ENCODE measurements around the gene TSPOAP1. TPM values are rescaled to one million over a fixed set of nuclear protein-coding genes. Genes with fewer than 3 reads are reported as not detected.
"Not testable (repeated sequence)": the region's sequence is repeated elsewhere in the genome, so short reads cannot be mapped to it uniquely, and the experiment has no call there.

TSPOAP1 gene
- total RNA-seq, 1 donor from 2014 or later = 1.3 TPM

- no peak for DNase-seq (ENCODE audit: low spot score)
Observed at GRCh38 chr17:58362368-58363014, 33.9 kb upstream of the TSPOAP1 start.

DNA sequence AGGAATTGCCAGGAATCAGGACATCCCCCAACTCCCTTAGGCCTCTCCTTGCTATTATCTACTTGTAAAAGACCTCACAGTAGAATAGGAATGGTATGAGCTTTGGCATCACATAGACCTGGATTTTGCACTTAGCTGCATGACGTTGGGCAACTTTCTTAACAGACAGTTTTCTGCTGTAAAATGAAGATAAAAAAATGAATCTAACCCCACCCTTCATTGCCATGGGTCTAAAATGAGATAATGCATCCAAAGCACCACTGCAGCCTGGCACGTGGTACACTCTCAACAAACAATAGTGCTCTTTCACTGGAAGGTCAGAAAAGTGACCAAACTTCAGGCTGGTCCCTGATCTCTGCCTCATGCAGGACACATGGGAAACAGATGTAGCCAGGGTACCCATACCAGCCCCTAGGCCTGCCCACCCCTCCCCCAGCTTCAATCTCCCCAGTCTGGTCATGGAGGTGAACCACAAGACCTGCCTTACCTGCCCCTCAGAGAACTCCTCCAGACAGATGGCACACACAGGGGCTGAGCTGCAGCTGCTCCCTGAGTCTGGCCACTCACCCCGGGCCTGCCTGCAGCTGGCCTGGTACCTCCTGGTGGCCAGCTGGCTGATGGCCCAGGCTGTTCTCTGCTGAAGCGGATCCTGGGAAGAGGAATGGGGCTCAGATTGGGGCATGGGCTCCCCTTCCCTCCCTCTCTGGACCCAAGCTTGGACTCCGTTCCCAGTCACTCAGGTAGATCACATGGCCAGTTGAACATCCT is 31.9 kb upstream of the TSPOAP1 start:
- DNase-seq (ENCODE audit: low spot score) = no peak

DNA sequence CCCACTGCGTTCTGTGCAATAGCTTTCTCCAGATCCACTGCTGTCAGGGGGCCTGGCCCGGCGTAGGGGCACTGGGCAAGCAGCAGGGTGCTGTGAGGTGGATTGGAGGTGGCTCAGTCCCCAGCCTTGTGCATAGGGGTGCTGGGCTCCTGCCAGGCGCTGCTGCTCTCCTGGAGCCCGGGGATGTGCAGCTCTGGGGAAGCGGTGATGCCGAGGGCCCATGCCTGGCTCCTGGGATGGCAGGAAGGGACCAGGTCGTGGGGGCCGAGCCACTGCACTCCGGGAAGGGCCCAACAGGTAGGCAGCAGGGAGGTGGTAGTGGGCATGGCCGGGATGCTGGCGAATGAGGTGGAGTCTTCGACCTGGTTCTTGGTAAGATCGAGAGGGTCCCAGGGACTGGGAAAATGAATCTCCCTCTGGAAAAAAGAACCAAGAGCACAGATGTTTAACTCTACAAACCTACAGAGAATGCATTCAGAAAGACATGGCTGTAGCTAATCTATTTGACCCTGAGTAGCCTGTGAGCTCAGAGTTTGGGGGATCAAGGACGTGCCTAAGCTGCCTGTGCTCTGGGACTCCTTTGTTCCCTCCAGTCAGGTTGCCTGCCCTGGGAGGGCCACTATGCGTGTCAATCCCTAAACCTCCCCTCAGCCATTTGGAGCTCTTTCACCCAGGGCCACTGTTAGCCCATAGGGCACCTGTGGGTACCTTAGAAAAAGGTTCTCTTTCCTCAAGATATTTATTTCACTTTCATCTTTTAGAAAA is 30.0 kb upstream of the TSPOAP1 start:
- no peak for DNase-seq (ENCODE audit: low spot score)

GRCh38 chr17:58357312-58358297 is 29.0 kb upstream of the TSPOAP1 start:
- DNase-seq (ENCODE audit: low spot score) = no peak

- no peak for DNase-seq (ENCODE audit: low spot score)
Observed at GRCh38 chr17:58356231-58356630, 27.6 kb upstream of the TSPOAP1 start.

DNA sequence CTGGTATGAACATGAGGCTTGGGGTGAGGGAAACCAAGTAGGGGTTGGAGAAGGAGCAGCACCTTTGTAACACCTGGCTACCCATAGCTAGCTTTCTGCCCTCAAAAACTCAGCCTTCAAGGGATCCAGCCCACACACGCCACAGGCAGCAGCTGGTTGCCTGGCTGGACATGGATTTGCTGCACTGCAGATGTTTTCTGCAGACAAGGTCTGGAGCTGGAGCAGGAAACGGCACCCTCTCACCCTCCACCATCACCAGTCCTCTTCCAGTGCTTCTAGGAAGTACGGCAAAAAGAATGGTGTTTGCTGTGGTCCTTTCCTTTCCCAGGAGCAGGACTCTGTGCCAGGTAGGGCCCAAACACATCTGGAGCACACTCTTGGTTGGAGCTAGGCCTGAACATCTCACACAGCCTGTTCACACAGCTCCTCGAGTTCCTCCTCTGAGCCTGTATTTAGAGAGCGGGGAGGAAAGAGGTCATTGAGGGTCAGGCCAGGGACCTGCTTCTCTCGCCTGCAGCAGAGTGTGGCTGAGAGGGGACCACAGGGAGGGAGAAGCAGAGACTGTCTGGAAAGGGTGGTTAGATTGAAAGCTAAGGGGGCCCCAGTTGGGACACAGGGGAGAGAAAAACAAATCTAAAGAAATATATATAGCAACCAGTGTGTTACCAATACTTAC is 26.1 kb upstream of the TSPOAP1 start:
- no peak for DNase-seq (ENCODE audit: low spot score)

DNA sequence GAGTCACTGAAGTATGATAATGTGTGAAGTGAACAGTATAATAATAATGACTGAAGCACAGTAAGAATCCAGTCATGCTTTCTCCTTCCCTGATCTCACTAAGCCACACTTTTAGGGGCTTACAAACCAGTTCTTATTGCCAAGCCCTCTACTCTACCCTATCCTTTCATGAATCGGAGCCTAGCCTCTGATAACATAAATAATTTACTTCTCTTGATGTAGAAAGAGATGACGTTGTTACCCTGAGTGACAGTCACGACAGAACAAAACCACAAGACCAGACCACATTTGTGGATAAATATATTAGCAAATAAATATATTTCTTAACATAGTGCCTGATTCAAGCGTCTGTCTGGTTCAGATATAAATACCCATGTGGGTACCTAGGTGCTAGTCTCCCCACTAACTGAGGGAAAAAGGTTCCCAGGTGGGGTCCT is 24.8 kb upstream of the TSPOAP1 start:
- no peak for DNase-seq (ENCODE audit: low spot score)

DNA sequence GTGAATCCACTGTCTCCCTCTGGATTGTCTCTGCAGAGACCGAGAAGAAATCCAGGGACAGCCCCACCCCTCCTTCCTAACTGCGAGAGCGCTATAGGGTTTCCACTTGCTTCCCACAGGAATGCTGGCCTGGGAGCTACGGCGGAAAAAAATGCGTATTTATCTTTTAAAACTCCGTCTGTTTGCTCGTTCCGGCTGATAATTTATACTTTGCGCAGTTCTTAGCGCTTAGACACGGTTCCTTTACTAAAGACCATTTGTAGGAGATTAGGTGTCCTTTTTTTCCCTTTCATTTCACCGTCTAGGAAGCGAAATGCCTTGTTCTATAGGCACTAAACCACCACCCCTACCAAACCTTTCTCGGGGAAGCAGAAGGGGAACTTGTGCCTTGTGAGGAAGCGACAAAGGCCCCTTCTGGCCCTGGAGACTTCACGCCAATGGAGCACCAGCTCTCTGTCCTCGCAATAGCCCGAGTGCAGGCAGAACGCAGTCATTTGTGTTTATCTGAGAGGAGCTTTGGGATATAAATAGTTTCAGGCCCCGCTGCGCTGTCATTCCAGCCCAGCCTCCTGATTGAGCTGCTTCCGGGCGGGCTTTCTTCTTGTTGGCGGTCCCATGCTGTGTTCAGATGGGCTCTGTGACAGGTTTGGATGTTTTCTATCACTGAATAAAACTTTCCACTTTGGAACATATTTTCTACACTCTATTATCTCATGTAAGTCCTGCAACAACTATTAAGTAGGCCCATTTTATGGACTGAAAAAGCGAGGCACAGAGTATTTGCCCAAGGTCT is 24.2 kb upstream of the TSPOAP1 start:
- DNase-seq (ENCODE audit: low spot score) = no peak

DNA sequence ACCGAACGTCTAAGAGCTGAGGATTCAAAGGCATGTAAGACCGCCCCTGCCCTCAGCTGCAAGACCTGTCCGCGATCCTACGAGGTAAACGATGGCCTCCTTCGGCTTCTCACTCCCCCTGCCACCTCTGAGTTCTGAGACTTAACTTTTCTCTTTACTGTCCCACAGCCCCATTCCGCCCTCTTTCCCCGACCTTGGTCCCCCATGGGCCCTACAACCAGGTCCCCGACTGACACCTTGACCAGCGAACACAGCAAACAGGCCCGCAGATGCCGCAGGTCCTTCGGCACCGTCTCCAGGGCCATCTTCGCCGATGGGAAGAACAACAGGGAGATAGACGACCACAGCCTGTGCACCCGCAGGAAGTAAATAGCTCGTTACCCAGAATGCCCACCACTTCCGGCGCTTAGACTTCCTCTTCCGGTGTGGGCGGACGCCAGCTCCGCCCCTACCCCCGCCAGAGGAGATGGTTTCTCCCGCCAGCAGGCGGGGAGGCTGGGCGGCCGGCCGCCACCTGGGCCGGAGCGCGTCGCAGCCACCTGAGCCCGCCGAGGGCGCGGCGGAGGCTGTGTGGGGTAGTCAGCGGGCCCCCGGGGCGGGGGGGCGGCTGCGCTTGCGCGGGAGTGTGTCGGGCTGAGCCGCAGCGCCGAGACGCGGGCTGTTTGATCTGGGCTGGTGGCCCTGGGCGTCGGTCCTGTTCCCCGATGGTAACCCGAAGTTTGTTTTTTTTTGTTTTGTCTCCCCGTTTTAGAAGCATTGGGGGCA is 23.4 kb upstream of the TSPOAP1 start, which contains the start of gene SUPT4H1:
Gene SUPT4H1, minus strand, starts transcription at position 371 of the 765 bp plus-strand sequence. Its CDS starts 66 bp downstream, at position 305.
- DNase-seq (ENCODE audit: low spot score) = peak; percentile 97

GRCh38 chr17:58351182-58351581 is 22.6 kb upstream of the TSPOAP1 start:
- DNase-seq (ENCODE audit: low spot score) = no peak

- DNase-seq (ENCODE audit: low spot score) = no peak
Observed at GRCh38 chr17:58348038-58348437, 19.4 kb upstream of the TSPOAP1 start.

- DNase-seq (ENCODE audit: low spot score) = no peak
Observed at GRCh38 chr17:58345500-58345899, 16.9 kb upstream of the TSPOAP1 start.

- no peak for DNase-seq (ENCODE audit: low spot score)
Observed at GRCh38 chr17:58344791-58345157, 16.2 kb upstream of the TSPOAP1 start.

- DNase-seq (ENCODE audit: low spot score) = no peak
Observed at GRCh38 chr17:58344047-58344790, 15.6 kb upstream of the TSPOAP1 start.

- no peak for DNase-seq (ENCODE audit: low spot score)
Observed at GRCh38 chr17:58343131-58343530, 14.5 kb upstream of the TSPOAP1 start.

- DNase-seq (ENCODE audit: low spot score) = no peak
Observed at GRCh38 chr17:58341861-58342475, 13.4 kb upstream of the TSPOAP1 start.

- DNase-seq (ENCODE audit: low spot score) = not testable (repeated sequence)
Observed at GRCh38 chr17:58341136-58341860, 12.7 kb upstream of the TSPOAP1 start.

All from mesenteric fat pad (tissue), 1 donor.